ENCODE results near the gene FLYWCH2.

The FLYWCH2 gene

DNA sequence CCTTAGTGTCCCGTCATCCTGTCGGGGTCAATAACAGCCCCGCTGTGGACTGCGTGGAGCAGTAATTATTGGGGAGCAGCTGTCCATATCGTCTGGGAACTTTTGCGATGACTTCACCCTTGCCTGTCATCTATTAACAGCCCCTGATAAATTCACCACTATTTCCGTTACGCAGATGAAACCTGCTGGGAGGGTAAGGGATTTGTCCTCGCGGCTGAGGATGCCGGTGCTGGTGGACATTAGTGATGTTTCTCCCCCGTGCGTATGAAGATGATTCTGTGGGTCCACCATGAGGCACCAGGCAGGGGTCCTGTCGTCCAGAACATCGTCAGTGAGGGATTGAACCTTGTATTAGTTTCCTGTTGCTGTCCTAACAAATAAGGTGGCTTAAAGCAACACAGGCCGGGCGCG lies 1.0 kb downstream of the FLYWCH2 start:
- DNase-seq = no peak

DNA sequence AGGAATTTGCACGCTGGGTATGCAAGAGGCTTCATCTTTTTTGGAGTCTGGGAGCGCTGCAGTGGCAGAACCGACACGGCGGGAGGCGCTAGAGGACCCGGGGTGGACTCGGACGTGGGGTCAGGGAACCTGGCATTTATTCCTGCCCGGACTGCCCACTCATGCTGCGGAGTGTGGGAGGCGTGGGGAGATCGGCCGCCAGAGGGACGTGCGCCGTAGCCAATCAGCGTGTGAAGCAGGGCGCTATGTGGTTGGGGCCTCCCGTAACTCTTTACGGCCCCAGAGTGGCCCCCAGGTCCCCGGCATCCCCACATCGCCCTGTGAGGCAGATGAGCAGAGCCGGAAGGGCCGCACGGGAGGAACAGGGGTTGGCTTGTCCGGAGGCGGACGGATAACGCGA lies 11.2 kb downstream of the FLYWCH2 start:
- no peak for DNase-seq

DNA sequence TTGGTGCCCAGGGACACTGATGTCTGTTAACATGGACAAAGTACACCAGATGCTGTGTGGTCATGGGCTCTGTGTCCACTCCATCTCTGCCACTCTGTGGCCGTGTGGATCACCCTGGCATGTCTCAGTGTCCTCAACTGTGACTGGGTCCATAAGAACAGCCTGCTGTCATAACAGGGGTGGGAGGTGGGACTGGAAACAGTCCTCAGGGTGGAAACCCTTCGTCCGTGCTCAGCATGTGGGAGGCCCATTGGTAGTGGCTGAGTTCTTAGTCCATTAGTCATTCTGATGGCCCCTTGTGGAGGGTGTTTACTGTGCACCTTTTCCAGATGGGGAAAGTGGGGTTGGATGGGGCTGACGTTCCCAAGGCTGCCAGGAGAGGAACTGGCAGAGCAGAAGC lies 12.8 kb downstream of the FLYWCH2 start:
- no peak for DNase-seq

DNA sequence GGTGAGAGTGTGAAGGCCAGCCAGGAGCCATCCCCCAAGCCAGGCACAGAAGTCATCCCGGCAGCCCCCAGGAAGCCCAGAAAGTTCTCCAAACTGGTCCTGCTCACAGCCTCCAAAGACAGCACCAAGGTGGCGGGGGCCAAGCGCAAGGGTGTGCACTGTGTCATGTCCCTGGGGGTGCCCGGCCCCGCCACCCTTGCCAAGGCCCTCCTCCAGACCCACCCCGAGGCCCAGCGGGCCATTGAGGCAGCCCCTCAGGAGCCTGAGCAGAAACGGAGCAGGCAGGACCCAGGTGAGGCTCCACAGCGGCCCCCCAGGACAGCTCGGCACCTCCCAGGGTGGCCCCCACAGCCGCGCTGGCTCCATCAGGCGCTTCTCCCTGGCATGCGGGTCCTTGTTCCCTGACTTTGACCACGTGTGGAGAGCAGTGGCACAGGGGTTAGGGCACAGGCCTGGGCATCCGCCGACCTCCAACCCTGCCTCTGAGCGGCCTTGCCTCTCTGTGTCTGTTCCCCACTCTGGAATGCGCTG lies 13.5 kb downstream of the FLYWCH2 start:
- no peak for DNase-seq

DNA sequence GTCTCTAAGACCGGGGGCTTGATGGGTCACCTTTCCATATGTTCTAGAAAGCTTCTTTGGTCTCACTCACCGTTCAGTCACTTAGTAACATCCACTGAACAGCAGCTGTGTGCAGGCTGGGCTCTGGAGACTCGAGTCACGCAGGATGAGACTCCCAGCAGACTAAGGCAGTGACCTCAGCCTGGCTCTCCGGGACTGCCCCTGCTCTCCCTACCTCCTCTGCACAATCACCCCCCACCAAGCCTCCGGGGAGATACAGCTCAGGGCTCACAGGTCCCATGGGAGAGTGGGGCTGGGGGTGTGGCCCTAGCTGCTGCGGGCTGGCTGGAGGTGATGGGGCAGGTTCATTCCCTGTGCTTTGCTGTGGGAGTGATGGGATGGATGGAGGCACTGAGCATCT lies 14.1 kb downstream of the FLYWCH2 start:
- no peak for DNase-seq

DNA sequence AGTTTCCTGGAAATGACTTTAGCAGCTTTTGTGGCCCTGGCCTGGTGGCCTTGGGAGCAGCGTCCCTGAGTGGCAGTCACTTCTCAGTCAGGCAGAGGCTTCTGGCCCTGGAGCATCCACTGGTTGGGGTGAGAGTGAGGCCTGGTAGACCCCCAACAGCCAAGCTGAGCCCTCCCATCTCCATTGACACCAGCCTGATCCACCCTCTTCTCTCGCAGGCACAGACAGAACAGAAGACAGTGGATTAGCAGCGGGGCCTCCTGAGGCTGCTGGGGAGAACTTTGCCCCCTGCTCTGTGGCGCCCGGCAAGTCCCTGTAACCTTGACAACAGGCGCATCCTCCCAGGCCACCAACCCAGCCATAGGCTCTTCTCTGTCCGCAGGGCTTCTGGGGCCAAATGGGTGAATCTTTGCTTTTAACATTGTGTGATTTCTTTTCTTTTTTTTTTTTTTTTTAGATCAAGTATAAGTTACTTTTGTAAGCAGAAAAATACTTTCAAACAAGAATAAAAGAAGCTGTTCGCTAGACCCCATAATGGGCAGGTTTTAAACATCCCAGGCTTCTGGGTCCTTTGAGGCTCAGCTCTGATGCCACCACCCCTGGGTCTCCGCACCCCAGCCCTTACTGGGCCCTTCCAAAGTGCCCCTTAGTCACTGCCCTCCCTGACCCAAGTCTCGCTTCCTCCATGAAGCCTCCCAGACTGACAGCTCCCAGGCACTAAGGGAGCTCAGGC lies 16.0 kb downstream of the FLYWCH2 start:
- no peak for DNase-seq

DNA sequence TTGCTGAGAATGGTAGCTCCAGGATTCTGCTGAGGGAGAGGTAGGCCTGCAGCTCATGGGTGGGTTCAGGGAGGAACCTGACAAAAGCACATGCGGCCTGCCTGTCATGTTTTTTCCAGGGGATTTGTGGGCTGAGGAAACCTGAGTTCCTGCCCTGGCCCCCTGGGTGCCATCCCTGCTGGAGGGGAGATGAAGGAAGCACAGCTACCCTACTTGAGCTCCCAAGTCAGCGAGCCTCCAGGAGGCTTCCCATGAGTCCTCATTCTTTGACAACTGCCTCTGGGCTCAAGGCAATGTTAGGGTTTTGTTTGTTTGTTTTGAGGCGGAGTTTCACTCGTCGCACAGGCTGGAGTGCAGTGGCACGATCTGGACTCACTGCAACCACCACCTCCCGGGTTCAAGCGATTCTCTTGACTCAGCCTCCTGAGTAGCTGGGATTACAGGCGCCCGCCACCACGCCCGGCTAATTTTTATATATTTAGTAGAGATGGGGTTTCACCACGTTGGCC lies 16.6 kb downstream of the FLYWCH2 start:
- no peak for DNase-seq

DNA sequence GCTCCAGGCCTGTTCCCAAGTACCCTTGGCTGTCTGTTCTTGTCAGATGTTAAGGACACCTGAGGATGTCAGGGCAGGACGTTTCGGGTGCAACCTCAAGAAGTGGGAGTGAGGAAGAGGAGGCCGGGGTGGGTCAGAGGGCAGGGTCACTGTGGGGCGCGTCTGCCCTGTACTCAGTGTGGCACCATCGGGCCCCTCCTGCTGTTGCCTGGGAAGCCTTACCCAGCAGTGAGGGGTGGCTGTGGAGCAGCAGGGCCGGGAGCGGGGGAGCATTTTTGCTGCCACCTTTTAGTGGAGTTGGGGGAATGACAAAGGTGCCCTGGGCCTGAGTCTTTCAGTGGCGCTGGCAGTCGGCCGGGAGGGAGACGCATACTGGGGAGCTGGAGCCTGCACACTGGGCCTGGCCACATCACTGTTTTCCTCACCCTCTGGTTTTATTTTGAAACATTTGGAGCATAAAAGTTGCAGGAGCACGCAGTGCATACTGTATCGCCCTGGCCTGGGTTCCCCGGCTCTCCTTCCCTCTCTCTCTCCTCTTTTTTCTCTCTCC lies 17.6 kb downstream of the FLYWCH2 start:
- no peak for DNase-seq

DNA sequence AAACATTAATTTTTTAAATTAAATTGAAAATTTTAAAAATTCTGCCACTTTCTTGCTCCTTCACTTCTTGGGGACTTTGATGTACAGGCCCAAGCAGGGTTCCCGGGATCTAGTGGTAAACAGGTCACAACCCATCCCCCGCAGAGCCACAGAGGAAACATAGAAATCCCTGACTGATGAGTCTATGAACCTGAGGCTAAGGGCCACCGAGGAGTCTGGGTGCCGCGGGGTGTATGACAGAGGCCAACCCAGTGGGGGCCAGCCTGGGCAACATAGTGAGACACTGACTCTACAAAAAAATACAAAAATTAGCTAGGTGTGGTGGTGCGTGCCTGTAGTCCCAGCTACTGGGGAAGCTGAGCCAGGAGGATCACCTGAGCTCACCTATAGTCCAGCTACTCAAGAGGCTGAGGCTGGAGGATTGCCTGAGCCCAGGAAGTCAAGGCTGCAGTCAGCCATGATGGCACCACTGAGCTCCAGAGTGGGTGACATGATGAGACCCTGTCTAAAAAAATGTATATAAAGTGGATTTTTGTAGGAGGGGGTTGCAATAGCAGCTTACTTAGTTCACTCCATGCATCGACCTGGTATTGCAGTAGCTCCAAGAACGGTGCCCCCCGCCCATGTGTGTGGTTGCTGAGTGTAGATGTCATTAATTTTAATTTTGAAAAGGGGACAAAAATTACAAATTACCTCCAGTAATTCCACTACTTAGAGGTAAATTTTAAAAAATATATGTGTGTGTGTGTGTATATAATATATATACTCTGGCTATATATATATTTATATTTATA lies 19.5 kb downstream of the FLYWCH2 start:
- no peak for DNase-seq

DNA sequence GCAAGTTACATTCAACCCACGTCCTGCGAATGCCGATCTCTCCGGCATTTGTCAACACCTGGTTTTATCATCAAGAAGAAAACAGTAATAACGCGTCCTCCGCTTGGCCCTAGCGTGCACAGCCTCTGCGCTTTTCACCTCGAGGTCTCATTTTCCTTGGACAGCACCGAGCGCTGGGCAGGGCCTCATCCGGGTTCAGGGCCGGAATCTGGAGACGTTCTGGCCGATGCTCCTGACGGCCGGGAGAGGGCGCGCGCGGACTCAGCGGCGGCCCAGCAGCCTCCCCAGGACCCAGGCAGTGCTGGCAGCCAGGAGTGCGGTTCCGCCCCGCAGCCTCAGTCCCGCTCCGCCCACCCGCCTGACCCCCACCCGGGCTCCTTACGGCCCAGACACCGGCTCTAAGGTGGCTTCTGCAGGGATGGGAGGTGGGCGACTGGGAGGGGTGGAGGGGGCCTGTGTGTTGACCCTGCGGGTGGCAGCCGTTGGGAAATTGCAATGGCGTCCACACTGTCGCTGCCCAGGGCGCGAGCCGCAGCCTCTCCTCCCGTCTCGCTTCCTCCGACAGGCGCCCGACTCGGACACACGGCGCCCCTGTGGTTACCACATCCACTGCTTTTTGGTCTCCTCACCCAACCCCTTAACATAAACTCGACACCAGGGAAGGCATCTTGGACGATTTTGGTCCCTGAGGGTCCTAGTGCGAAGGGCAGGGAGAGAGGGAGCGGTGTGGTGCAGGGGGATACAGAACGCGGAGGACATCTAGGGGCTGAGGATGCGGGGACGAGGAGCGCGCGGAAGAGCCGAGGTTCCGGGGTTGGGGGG lies 21.3 kb downstream of the FLYWCH2 start:
- DNase-seq = peak; percentile 91

DNA sequence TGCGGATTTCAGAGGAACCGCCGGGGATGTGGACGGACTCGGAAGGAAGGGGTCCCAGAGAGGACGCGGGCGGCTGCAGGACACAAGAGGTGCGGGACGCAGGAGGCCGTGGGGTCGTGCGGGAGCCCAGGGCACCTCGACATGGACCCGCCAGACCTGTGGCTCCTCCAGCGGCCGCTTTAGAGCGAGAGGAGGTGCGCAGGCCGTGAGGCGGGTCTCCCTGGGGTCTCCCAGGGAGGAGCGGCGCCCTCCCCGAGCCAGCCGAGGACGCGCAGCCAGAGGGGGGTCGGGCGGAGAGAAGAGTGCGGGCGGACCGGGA lies 21.9 kb downstream of the FLYWCH2 start:
- no peak for DNase-seq

DNA sequence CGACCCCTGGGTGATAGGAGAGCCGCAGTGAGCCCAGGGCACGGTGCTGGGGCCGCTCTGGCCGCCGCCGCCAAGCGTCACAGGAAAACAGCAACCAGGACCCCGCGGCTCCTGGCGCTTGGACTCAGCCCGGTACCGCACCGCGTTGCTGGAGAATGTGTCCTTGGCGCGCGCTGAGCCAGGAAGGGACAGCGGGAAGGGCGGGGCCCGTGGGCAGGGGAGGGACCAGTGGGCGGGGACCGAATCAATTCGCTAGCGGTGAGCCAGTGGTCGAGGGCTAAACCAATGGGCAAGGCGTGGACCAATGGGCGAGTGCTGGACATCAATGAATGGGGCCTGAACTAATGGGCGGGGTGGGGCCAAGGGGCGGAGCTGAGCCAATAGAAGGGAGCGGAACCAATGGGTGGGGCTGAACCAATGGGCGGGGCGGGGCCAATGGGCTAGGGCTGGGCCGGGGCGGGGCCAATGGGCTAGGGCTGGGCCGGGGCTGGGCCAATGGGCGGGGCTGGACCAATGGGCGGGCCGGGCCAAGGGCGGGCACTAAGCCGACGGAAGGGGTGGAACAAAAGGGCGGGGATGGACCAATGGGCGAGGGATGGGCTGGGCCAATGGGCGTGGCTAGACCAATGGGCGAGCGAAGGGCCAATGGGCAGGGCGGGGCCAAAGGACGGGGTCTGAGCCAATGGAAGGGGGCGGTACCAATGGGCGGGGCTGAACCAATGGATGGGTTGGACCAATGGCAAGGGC lies 22.4 kb downstream of the FLYWCH2 start:
- DNase-seq = peak; percentile 100

DNA sequence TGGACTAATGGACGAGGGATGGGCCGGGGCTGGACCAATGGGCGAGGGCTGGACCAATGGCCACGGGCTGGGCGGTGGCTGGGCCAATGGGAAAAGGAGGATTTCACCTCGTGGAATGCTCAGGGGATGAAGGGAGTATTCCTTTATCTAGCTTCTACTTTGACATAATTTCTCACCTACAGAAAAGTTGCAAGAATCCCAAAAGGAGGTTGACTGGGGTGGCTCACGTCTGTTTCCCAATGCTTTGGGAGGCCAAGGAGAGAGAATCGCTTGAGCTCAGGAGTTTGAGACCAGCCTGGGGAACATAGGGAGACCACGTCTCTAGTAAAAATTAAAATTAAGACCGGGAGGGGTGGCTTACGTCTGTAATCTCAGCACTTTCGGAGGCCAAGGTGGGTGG lies 23.0 kb downstream of the FLYWCH2 start:
- DNase-seq = no peak

DNA sequence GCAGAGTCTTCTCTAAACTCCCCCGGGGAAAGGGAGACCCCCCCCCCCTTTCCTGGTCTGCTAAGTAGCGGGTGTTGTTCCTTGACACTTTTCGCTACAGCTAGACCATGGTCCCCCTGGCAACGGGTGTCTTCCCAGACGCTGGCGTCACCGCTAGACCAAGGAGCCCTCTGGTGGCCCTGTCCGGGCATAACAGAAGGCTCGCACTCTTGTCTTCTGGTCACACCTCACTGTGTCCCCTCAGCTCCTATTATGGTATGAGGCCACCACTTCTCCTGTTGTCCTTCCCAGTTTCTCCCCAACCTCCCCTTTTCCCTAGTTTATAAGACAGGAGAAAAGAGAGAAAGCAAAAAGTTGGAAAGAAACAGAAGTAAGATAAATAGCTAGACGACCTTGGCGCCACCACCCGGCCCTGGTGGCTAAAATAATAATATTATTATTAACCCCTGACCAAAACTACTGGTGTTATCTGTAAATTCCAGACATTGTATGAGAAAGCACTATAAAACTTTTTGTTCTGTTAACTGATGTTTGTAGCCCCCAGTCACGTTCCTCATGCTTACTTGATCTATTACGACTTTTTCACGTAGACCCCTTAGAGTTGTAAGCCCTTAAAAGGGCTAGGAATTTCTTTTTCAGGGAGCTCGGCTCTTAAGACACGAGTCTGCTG lies 24.2 kb downstream of the FLYWCH2 start:
- peak; percentile 76 for DNase-seq

DNA sequence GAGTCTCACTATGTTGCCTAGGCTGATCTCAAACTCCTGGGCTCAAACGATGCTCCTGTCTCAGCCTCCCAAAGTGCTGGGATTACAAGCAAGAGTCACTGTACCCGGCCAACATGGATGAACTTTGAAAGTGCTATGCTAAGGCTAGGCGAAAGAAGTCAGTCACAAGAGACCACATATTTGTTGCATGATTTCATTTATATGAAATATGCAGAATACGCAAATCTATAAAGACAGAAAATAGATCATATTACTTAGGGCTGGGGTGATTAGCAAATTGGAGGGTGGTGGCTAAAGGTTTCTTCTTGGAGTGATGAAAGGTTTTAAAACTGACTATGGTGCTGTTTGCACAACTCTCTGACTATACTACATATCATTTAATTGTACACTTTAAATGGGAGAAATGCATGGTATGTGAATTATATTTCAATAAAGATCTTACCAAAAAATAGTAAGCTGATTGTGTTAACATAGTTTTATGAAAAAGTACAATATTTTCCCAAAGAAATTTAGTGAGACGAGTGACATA lies 27.5 kb downstream of the FLYWCH2 start:
- no peak for DNase-seq

DNA sequence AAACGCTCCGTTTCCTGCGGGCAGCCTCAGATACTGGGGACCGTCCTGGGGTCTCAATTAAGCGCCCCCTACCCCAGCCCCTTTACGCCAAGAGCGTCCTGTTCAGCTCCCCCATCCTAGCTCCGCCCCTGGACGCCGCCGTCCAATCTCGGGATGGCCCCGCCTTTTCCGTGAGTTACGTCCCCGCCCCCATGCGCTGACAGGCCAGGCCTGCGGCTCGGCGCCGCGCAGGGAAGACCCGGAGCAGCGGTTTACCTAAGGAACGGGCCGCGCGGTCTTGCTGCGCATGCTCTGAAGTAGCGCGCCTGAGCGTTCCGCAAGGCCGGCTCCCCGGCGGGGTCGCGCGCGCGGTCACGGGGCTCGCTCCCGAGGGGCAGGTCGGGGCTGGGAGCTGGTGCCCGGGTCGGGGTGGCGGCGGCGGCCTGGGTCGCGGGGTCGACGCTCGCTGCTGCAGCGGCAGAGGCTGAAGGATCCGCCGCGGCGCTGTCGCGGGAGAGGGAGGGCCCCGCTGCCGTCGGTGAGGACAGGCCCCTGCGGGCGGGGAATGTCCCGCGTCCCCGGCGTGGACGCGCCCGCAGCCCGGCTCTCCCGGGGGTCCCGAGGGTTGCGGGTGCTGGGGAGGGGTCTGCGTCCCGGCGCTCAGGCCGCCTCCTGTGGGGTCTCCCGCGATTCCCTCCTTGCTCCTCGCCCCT lies 28.8 kb downstream of the FLYWCH2 start, which contains the start of gene FLYWCH1:
Gene FLYWCH1 (plus strand): TSS at position 294 of the 692 bp plus-strand sequence. CDS start 17,755 bp downstream, outside the sequence.
- peak; percentile 99 for DNase-seq

DNA sequence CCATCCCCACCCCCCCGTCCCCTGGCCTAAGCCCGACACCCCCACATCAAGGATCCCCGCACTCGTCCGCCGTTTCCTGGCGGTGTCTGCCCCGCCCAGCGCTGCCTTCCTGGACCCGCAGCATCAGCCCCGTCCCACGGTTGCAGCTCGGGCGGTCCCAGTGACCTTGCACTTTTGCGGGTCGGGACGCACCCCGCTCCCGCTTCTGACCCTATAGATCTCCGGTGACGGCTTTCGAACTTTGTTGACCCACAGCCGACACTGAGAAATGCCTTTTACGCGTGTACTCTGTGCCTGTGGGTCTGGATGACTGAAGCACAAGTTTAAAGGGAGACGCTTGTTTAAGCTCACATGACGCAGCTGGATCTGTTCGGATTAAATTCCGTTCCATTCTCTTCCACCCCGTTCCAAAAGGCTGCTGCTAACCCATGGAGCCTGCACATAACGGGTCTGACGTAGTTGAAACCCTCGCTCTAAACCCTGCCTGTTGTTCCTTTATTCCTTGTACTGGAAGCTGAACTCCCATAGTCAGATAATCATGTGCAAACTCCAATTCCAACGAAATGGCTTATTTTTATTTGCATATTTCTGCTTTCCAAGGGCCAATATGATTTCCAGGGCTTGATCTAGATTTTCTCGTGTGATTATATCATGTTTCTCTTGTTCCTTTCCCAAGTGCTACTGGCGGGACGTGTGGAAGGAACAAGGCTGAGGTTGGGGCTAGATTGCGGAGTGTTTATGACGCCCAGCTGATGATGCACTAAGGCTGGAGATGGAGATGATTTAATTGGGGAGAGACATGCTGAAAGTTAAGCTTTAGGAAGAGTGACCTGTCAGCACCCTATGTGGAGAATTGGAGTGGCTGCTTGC lies 29.6 kb downstream of the FLYWCH2 start:
- DNase-seq = peak; percentile 50

DNA sequence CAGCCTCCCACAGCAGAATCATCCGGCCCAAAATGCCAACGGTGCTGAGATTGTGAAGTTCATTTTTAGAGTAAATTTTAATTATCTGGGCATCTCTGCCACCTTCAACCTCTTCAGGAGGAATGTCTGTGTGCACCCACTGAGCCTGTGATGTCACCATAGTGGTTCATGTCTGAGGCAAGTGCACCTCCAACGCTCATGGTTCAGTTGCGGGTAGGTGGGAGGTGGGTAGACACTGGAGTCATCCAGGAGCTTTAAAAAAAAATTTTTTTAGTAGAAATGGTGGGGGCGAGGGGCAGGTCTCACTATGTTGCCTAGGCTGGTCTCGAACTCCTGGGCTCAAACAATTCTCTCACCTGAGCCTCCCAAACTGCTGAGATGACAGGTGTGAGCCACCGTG lies 30.6 kb downstream of the FLYWCH2 start:
- DNase-seq = no peak

DNA sequence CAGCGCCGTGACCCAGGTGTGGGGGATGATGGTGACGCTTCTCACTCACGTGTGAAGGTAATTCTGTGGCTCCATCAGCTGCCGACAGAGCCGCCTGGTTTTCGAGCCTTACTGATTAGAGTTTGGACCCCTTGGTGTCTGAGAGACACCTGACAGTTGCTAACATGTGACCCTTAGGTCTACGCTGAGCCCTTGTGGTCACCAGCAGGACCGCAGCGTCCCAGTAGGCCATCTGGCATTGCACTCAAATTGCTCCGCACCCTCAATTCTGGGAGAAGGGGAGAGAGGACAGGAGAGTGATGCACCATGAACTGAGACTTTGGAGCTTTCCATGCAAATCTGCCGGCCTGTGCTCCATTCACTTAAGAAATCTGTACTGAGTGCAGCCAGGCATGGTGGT lies 31.2 kb downstream of the FLYWCH2 start:
- no peak for DNase-seq
